HepG2 (cell line): ENCODE data around the gene DUSP16. TPM values are rescaled to one million over a fixed set of nuclear protein-coding genes. Genes with fewer than 3 reads are reported as not detected.

Experiments used
- ATAC-seq: fragments of 200-7000 bp; cut with Tn5 transposase; 3 replicates; pipeline ENCODE4 v1.9.1; 2020; ENCODE audit warnings: mild to moderate bottlenecking, moderate library complexity
- BruUV-seq: library from RNA; stranded (reverse); fragments of 400-500 nt; replicated peaks from 2 replicates; lab custom pipeline; 2021; lab: Mats Ljungman, UMichigan
- CTCF ChIA-PET: fragments of 300-600 bp; formaldehyde crosslinking; extraction: SDS; loops from one replicate; lab custom pipeline; 2021; ENCODE audit warnings: low total read pairs, inconsistent platforms, low intra/inter-chr PET ratio; lab: Yijun Ruan, JAX
- POLR2A ChIA-PET: fragments of 350-600 bp; sonication (Branson Sonifier 250); formaldehyde crosslinking; loops from one replicate; lab custom pipeline; 2020; ENCODE audit warnings: antibody characterized with exemption, inconsistent platforms; lab: Yijun Ruan, JAX
- DNase-seq: peaks from one replicate; pipeline ENCODE4 v3.0.0-alpha.2; 2015; ENCODE audit warnings: low spot score
- FAIRE-seq: peaks from 3 replicates; lab custom pipeline; 2011; peaks lifted over from hg19 to GRCh38; lab: Jason Lieb, UNC
- H2AFZ ChIP-seq: one replicate; pipeline ENCODE4 v1.6.1; 2011; ENCODE audit warnings: low read length, inconsistent platforms
- H3K27ac ChIP-seq: fragments of 300-600 bp; 3 replicates; pipeline ENCODE4 v1.8.0; 2011; ENCODE audit warnings: mixed run types, mild to moderate bottlenecking, mixed read lengths, low read length, inconsistent platforms; ENCODE audit not compliant: insufficient read depth; ENCODE audit errors: extremely low read length
- H3K27me3 ChIP-seq, 2 experiments: fragments of 200-600 bp in 1 of 2; 2 replicates in 1 of 2; 3 replicates in 1 of 2; pipeline versions ENCODE4 v1.6.0 to v1.8.0; 2011; ENCODE audit warnings: low read length in 2 of 2, mild to moderate bottlenecking in 2 of 2, moderate library complexity in 2 of 2, inconsistent platforms in 1 of 2; ENCODE audit not compliant: insufficient read depth in 2 of 2, control insufficient read depth in 1 of 2
- H3K36me3 ChIP-seq, 2 experiments: fragments of 200-600 bp in 1 of 2; replicated peaks in 1 of 2; 2 replicates in 1 of 2; 3 replicates in 1 of 2; pipeline versions ENCODE4 v1.5.1 to v1.8.0; 2011; ENCODE audit warnings: low read length in 2 of 2, inconsistent platforms in 1 of 2; ENCODE audit not compliant: insufficient read depth in 2 of 2, control insufficient read depth in 1 of 2
- H3K4me1 ChIP-seq: 2 replicates; pipeline ENCODE4 v1.5.1; 2012; ENCODE audit warnings: low read length, inconsistent platforms; ENCODE audit not compliant: insufficient read depth
- H3K4me2 ChIP-seq: 2 replicates; pipeline ENCODE4 v1.6.0; 2011; ENCODE audit warnings: low read depth, low read length, inconsistent platforms
- H3K4me3 ChIP-seq, 3 experiments: fragments of 200-600 bp in 1 of 3; sonication (generic), shearing (Covaris generic) in 1 of 3; replicated peaks in 1 of 3; 2 replicates each; pipeline ENCODE4 v1.5.1; 2011 to 2016; ENCODE audit warnings: low read length in 3 of 3, inconsistent platforms in 2 of 3, low read depth in 2 of 3, mild to moderate bottlenecking in 2 of 3, control low read depth in 1 of 3, mixed read lengths in 1 of 3; ENCODE audit not compliant: insufficient read depth in 1 of 3
- H3K79me2 ChIP-seq: one replicate; pipeline ENCODE4 v1.6.1; 2011; ENCODE audit warnings: low read length, inconsistent platforms; ENCODE audit not compliant: insufficient read depth
- H3K9ac ChIP-seq: 2 replicates; pipeline ENCODE4 v1.6.0; 2011; ENCODE audit warnings: mild to moderate bottlenecking, low read depth, low read length, inconsistent platforms; ENCODE audit not compliant: insufficient read depth
- H3K9me3 ChIP-seq: 2 replicates; pipeline ENCODE4 v1.5.1; 2012; ENCODE audit warnings: mild to moderate bottlenecking, low read length
- H4K20me1 ChIP-seq: 2 replicates; pipeline ENCODE4 v1.6.0; 2011; ENCODE audit warnings: inconsistent platforms, mild to moderate bottlenecking, low read length, moderate library complexity; ENCODE audit not compliant: insufficient read depth
- FOXA3 ChIP-seq: IDR thresholded peaks from 2 replicates; pipeline ENCODE4 v1.6.1; 2016; ENCODE audit warnings: missing genetic modification reagents, missing compliant biosample characterization
- GLI4 ChIP-seq: sonication (generic); formaldehyde crosslinking; IDR thresholded peaks from 2 replicates; pipeline ENCODE4 v1.5.1; 2020; ENCODE audit warnings: missing genetic modification reagents, mild to moderate bottlenecking, moderate library complexity, borderline replicate concordance
- KAT7 ChIP-seq: IDR thresholded peaks from 2 replicates; pipeline ENCODE4 v1.6.1; 2018; ENCODE audit warnings: borderline replicate concordance, missing compliant biosample characterization
- NFRKB ChIP-seq: fragments of 450-650 bp; IDR thresholded peaks from 2 replicates; pipeline ENCODE4 v1.6.1; 2017
- SAP130 ChIP-seq: IDR thresholded peaks from 2 replicates; pipeline ENCODE4 v1.6.1; 2016; ENCODE audit warnings: low read depth
- TFDP2 ChIP-seq: sonication (generic); formaldehyde crosslinking; IDR thresholded peaks from 2 replicates; pipeline ENCODE4 v1.4.0; 2020; ENCODE audit warnings: missing genetic modification reagents
- ZNF550 ChIP-seq: sonication (generic); formaldehyde crosslinking; IDR thresholded peaks from 2 replicates; pipeline ENCODE4 v1.4.0; 2020; ENCODE audit warnings: mild to moderate bottlenecking, missing genetic modification reagents, borderline replicate concordance
- WGBS: methylation state at CpG from one replicate; pipeline ENCODE4 v1.1.6; 2017; ENCODE audit warnings: low lambda C conversion rate; 5-methylcytosine and 5-hydroxymethylcytosine counted together
- in situ Hi-C: cut with HindIII; loops from 2 replicates; pipeline ENCODE4 v1.10.0; 2017; ENCODE audit warnings: low pct_unique_long_range_greater_than_20kb; ENCODE audit not compliant: extremely low pct_ligation_motif_present
- intact Hi-C: fragments of 100-400 bp; cut with micrococcal nuclease; formaldehyde crosslinking; loops from one replicate; pipeline ENCODE4 v1.10.0; 2022; ENCODE audit not compliant: unreplicated experiment
- polyA plus RNA-seq, 8 experiments: library from polyadenylated mRNA; depleted of rRNA in 3 of 8; stranded (reverse) in 7 of 8; unstranded in 1 of 8; fragments of >200 nt; fragmentation: Illumina TruSeq in 4 of 8; extraction: Trizol in 4 of 8; gene quantifications; 2 replicates each; pipeline versions ENCODE4 v1.2.1 to v1.2.3, GENCODE V29; 2011 to 2016; ENCODE audit warnings: low read depth in 4 of 8, missing spikeins in 1 of 8, mixed read lengths in 1 of 8; ENCODE audit not compliant: insufficient read depth in 1 of 8
- total RNA-seq, 5 experiments: library from RNA; depleted of rRNA; stranded (reverse); fragments of >200 nt; fragmentation: Illumina TruSeq; extraction: Trizol; gene quantifications; 2 replicates each; pipeline ENCODE4 v1.2.3, GENCODE V29; 2016; ENCODE audit warnings: low read depth in 1 of 5
- TF ChIP-seq, protein P1 (sequence below): sonication (generic); formaldehyde crosslinking; IDR thresholded peaks from 2 replicates; pipeline ENCODE4 v1.4.0; 2020; ENCODE audit warnings: missing genetic modification reagents
- TF ChIP-seq, protein P2 (sequence below): sonication (generic); formaldehyde crosslinking; IDR thresholded peaks from 2 replicates; pipeline ENCODE4 v1.5.0; 2020; ENCODE audit warnings: mild to moderate bottlenecking, missing genetic modification reagents
- TF ChIP-seq, protein P3 (sequence below): sonication (generic); formaldehyde crosslinking; IDR thresholded peaks from 2 replicates; pipeline ENCODE4 v1.8.1; 2022; ENCODE audit warnings: low read depth, mild to moderate bottlenecking, missing genetic modification reagents

Gene DUSP16
- total and polyA plus RNA-seq, 2 of the 13 experiments (the other 11 are each of a cell fraction or from before 2014, with no cell fraction given): 45.7 to 46.6 TPM

DNA sequence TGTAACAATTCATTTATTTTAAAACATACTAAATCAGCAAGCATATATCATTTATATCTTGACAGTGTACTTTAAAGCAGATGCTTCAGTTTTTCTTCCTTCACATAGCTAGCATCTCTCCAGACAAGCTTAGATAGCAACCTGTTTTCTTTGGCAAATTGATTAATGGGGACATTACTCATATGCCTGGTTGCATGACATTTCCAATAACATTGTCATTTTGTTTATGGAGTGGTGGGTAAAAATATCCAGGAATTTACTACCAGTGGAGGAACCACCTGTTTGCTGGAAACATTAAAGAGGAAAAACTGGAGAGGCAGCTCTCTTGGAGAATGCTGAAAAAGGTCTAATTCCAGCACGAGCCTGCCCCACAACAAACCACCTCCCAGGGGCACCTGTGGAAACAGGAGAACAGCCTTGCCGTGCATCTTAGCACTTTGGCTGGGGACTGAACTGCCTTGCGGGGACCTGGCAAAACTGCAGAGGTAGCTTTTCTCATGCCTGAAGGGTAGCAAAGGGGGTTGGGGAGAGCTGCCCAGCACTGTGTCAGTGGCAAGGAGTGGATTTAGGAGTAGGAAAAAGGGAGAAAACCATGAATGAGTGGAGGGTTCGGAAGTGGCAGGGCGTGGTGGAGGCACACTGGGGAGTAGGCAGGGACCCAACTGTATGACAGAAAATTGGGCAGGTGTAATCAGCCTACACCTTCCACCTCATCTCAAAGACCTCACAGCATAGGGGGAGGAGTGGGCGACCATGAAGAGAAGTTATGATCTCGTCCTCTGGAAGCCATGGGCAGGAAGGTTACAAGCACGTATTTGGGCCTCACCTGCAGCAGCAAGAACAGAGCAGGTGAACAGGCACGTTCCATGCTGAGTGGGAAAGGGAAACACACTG, 37.3 kb upstream of the DUSP16 start (continued):
- TF ChIP-seq, protein P1, sequence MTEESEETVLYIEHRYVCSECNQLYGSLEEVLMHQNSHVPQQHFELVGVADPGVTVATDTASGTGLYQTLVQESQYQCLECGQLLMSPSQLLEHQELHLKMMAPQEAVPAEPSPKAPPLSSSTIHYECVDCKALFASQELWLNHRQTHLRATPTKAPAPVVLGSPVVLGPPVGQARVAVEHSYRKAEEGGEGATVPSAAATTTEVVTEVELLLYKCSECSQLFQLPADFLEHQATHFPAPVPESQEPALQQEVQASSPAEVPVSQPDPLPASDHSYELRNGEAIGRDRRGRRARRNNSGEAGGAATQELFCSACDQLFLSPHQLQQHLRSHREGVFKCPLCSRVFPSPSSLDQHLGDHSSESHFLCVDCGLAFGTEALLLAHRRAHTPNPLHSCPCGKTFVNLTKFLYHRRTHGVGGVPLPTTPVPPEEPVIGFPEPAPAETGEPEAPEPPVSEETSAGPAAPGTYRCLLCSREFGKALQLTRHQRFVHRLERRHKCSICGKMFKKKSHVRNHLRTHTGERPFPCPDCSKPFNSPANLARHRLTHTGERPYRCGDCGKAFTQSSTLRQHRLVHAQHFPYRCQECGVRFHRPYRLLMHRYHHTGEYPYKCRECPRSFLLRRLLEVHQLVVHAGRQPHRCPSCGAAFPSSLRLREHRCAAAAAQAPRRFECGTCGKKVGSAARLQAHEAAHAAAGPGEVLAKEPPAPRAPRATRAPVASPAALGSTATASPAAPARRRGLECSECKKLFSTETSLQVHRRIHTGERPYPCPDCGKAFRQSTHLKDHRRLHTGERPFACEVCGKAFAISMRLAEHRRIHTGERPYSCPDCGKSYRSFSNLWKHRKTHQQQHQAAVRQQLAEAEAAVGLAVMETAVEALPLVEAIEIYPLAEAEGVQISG (CRISPR knock-in tag): 0 out of 2 replicates have a peak, but pooled peaks have one; percentile 12

GRCh38 chr12:12598864-12599263, 36.2 kb upstream of the DUSP16 start:
- no peak overlapping the region for H3K9ac ChIP-seq
- no peaks in the 10 kb centered on the region for H3K9me3 ChIP-seq
- WGBS: 50% methylated on average over 3 of the region's 3 CpGs
- CTCF ChIA-PET: no interaction called here
- H3K36me3 ChIP-seq: no peaks in the 10 kb centered on the region
- POLR2A ChIA-PET: no interaction called here
- H3K27ac ChIP-seq: no peak overlapping the region
- peaks cover 16% of the 10 kb centered on the region for H3K4me1 ChIP-seq
- H3K4me2 ChIP-seq: no peak overlapping the region
- FAIRE-seq: no peak
- H4K20me1 ChIP-seq: no peaks in the 10 kb centered on the region
- H3K79me2 ChIP-seq: no peaks in the 10 kb centered on the region
- ATAC-seq: no peak
- DNase-seq: no peak
- BruUV-seq: no TSS peak
- no peaks in the 10 kb centered on the region for H3K27me3 ChIP-seq
- no peak overlapping the region for H2AFZ ChIP-seq
- intact Hi-C loops: no loop called here
- no peak overlapping the region for H3K4me3 ChIP-seq
- in situ Hi-C loops: no loop called here
- TF ChIP-seq ZNF550 (no peak), FOXA3 (CRISPR knock-in tag) (no peak), KAT7 (CRISPR knock-in tag) (no peak), SAP130 (CRISPR knock-in tag) (no peak), TFDP2 (CRISPR knock-in tag) (no peak), NFRKB (no peak), GLI4 (CRISPR knock-in tag) (no peak)
- TF ChIP-seq, protein P2, sequence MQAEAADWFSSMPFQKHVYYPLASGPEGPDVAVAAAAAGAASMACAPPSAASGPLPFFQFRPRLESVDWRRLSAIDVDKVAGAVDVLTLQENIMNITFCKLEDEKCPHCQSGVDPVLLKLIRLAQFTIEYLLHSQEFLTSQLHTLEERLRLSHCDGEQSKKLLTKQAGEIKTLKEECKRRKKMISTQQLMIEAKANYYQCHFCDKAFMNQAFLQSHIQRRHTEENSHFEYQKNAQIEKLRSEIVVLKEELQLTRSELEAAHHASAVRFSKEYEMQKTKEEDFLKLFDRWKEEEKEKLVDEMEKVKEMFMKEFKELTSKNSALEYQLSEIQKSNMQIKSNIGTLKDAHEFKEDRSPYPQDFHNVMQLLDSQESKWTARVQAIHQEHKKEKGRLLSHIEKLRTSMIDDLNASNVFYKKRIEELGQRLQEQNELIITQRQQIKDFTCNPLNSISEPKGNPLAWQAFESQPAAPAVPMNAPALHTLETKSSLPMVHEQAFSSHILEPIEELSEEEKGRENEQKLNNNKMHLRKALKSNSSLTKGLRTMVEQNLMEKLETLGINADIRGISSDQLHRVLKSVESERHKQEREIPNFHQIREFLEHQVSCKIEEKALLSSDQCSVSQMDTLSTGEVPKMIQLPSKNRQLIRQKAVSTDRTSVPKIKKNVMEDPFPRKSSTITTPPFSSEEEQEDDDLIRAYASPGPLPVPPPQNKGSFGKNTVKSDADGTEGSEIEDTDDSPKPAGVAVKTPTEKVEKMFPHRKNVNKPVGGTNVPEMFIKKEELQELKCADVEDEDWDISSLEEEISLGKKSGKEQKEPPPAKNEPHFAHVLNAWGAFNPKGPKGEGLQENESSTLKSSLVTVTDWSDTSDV (CRISPR knock-in tag): no peak
- TF ChIP-seq, protein P3, sequence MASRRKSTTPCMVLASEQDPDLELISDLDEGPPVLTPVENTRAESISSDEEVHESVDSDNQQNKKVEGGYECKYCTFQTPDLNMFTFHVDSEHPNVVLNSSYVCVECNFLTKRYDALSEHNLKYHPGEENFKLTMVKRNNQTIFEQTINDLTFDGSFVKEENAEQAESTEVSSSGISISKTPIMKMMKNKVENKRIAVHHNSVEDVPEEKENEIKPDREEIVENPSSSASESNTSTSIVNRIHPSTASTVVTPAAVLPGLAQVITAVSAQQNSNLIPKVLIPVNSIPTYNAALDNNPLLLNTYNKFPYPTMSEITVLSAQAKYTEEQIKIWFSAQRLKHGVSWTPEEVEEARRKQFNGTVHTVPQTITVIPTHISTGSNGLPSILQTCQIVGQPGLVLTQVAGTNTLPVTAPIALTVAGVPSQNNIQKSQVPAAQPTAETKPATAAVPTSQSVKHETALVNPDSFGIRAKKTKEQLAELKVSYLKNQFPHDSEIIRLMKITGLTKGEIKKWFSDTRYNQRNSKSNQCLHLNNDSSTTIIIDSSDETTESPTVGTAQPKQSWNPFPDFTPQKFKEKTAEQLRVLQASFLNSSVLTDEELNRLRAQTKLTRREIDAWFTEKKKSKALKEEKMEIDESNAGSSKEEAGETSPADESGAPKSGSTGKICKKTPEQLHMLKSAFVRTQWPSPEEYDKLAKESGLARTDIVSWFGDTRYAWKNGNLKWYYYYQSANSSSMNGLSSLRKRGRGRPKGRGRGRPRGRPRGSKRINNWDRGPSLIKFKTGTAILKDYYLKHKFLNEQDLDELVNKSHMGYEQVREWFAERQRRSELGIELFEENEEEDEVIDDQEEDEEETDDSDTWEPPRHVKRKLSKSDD (CRISPR knock-in tag): no peak
